Esophagus (tissue), 2 donors: ENCODE results near the gene GNA12. TPM values are rescaled to one million over a fixed set of nuclear protein-coding genes. Genes with fewer than 3 reads are reported as not detected.

Source experiments
- H3K27ac ChIP-seq, 2 donors: one replicate each; pipeline ENCODE4 v1.5.1; 2013; ENCODE audit warnings: low read depth in 2 of 2, mild to moderate bottlenecking in 2 of 2, inconsistent platforms in 1 of 2, low read length in 1 of 2, moderate library complexity in 1 of 2
- H3K27me3 ChIP-seq, 2 donors: one replicate each; pipeline ENCODE4 v1.6.1; 2013; ENCODE audit warnings: low read length in 2 of 2, control low read depth in 1 of 2, mild to moderate bottlenecking in 1 of 2; ENCODE audit not compliant: insufficient read depth in 2 of 2, control insufficient read depth in 1 of 2
- H3K36me3 ChIP-seq, 2 donors: one replicate each; pipeline ENCODE4 v1.6.1; 2013; ENCODE audit warnings: low read length in 1 of 2; ENCODE audit not compliant: control insufficient read depth in 2 of 2, insufficient read depth in 2 of 2
- H3K4me1 ChIP-seq, 2 donors: one replicate each; pipeline ENCODE4 v1.6.1; 2013; ENCODE audit warnings: low read length in 1 of 2; ENCODE audit not compliant: control insufficient read depth in 2 of 2, insufficient read depth in 2 of 2
- H3K4me3 ChIP-seq, 2 donors: one replicate each; pipeline ENCODE4 v1.5.1; 2013; ENCODE audit warnings: low read length in 2 of 2, mild to moderate bottlenecking in 2 of 2, low read depth in 1 of 2, moderate library complexity in 1 of 2
- H3K9me3 ChIP-seq, 2 donors: one replicate each; pipeline ENCODE4 v1.6.1; 2013; ENCODE audit warnings: mild to moderate bottlenecking in 2 of 2, low read depth in 1 of 2, low read length in 1 of 2, moderate library complexity in 1 of 2; ENCODE audit not compliant: control insufficient read depth in 2 of 2, insufficient read depth in 1 of 2
- WGBS, 2 donors: extraction: QIAGEN DNeasy Blood & Tissue Kit; methylation state at CpG; one replicate each; pipeline ENCODE4 v1.1.7; 2013; 5-methylcytosine and 5-hydroxymethylcytosine counted together
- polyA plus RNA-seq, 2 donors: library from polyadenylated mRNA; stranded (reverse); fragments of 200-250 nt; gene quantifications; one replicate each; pipeline ENCODE4 v1.2.3, GENCODE V29; 2013
- donor health status: healthy with polysubstance abuse.
- donor health status: Bipolar disorder and iron deficiency.

The GNA12 gene
- polyA plus RNA-seq, 2 donors: 2.1 to 5.2 TPM

DNA sequence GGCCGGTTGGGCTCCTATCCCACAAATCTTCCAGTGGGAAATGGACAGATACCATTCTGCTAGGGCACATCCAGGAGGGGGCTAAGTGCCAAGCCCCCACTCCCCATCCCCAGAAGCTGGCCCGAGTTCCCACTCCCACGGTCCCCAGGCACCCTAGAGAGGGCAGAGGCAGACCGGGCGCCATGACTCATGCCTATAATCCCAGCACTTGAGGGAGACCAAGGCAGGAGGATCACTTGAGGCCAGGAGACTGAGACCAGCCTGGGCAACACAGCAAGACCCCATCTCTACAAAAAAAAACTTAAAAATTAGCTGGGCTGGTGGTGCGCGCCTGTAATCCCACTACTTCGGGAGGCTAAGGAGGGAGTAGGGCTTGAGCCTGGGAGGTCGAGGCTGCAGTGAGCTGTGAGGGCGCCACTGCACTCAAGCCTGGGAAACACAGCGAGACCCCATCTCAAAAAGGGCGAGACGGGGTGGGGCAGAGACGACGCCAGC is 870 bp downstream of the GNA12 start:
- no peak overlapping the region for H3K27ac ChIP-seq
- H3K4me1 ChIP-seq: peaks cover 2 to 3% of the 10 kb centered on the region in 2 donors
- H3K36me3 ChIP-seq: no peaks in the 10 kb centered on the region
- 43 to 50% methylated on average over 15 of the region's 15 CpGs for WGBS, 2 donors
- no peaks in the 10 kb centered on the region for H3K9me3 ChIP-seq
- peak overlapping the region; percentile 72 for H3K4me3 ChIP-seq
- H3K27me3 ChIP-seq: no peaks in the 10 kb centered on the region

DNA sequence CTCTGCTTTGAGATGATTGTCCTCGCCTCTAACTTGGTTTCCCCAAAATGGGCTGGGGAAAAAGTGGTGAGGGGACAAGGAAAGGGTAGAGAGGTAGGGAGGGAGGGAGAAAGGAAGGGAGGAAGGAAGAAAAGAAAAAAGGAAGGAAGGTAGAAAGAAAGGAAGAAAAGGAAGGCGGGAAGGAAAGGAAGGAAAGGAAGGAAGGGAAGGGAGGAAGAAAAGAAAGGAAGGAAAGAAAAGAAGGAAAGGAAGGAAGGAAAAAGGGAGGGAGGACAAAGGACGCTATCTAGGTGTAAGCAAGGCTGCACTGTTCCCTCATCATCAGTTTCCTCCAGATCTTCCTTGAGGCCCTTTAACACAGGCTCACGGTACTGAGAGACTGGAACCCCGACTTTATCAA is 2.2 kb downstream of the GNA12 start:
- H3K4me1 ChIP-seq: peaks cover 2 to 3% of the 10 kb centered on the region in 2 donors
- H3K27me3 ChIP-seq: no peaks in the 10 kb centered on the region
- H3K4me3 ChIP-seq: no peak overlapping the region
- no peaks in the 10 kb centered on the region for H3K36me3 ChIP-seq
- 86 to 88% methylated on average over 5 of the region's 5 CpGs for whole genome bisulfite sequencing, 2 donors
- H3K27ac ChIP-seq: no peak overlapping the region
- no peaks in the 10 kb centered on the region for H3K9me3 ChIP-seq

DNA sequence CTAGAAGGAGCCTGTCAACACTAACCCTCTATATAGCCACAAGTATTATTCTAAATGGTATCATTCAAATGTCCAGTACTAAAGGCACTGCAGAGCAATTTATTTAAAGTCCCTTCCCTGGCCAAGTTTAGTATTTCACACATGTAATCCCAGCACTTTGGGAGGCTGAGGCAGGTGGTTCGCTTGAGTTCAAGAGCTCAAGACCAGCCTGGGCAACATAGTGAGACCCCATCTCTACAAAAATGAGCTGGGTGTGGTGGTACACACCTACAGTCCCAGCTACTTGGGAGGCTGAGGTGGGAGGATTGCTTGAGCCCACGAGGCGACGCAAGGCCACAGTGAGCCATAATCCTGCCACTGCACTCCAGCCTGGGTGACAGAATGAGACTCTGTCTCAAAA is 3.6 kb downstream of the GNA12 start:
- Histone ChIP-seq H3K4me3 (no peak overlapping the region), H3K9me3 (no peaks in the 10 kb centered on the region), H3K36me3 (no peaks in the 10 kb centered on the region), H3K4me1 (peaks cover 2 to 3% of the 10 kb centered on the region in 2 donors), H3K27me3 (no peaks in the 10 kb centered on the region), H3K27ac (no peak overlapping the region)
- WGBS, 2 donors: 94 to 96% methylated on average over 4 of the region's 4 CpGs

DNA sequence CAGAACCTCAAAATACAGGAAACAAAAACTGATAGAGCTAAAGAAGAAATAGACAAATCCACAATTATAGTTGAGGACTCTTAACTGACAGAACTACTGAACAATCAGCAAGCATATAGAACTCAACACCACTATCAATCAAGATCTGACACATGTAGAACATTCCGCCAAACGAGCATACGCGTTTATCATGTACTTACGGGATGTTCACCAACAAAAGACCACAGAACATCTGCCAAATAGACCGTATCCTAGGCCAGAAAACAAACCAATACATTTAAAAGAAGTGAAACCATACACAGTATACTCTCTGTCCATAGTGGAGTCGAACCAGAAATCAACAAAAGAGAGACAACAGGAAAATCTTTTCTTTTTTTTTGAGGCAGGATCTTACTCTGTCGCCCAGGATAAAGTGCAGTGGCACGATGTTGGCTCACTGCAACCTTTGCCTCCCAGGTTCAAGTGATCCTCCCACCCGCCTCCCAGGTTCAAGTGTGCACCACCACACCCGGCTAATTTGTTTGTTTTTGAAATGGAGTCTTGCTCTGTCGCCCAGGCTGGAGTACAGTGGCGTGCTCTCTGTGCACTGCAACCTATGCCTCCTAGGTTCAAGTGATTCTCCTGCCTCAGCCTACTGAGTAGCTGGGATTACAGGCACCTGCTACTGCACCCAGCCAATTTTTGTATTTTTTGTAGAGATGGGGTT is 5.1 kb downstream of the GNA12 start:
- H3K27ac ChIP-seq: no peak overlapping the region
- H3K27me3 ChIP-seq: no peaks in the 10 kb centered on the region
- H3K9me3 ChIP-seq: no peaks in the 10 kb centered on the region
- H3K4me3 ChIP-seq: no peak overlapping the region
- no peaks in the 10 kb centered on the region for H3K36me3 ChIP-seq
- H3K4me1 ChIP-seq: peaks cover 2 to 3% of the 10 kb centered on the region in 2 donors
- WGBS, 2 donors: 76 to 79% methylated on average over 13 of the region's 13 CpGs

DNA sequence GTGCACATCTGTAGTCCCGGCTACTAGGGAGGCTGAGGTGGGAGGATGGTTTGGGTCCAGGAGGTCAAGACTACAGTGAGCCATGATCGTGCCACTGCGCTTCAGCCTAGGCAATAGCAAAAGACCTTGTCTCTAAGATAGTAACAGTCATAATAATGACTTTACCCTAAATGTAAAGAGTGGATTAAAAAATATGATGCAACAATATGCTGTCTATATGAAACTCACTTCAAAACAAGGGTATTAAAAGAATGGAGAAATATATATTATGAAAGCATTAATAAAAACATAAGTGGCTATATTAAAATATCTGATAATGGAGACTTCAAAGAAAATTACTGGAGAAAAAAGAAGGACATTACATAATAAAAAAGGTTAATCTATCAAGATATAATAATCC is 5.7 kb downstream of the GNA12 start:
- H3K27ac ChIP-seq: no peak overlapping the region
- 80 to 99% methylated on average over 3 of the region's 3 CpGs for WGBS, 2 donors

DNA sequence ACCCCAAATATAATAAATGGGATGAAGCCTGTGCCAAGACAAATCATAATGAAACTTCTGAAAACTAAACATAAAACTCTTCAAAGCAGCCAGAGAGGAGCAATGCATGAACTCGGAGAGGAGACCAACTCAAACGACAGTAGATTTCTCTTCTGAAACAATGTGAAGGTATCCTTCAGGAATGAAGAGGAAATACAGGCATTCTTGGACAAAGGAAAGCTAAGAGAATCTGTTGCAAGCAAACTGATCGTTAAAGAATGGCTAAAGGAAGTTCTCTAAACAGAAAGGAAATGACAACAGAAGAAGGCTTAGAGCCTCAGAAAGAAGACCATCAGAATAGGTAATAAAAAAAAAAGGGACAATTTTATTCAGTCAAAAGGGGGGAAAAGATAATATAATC is 6.6 kb downstream of the GNA12 start:
- Histone ChIP-seq H3K4me1 (no peaks in the 10 kb centered on the region), H3K4me3 (no peak overlapping the region), H3K27ac (no peak overlapping the region), H3K36me3 (no peaks in the 10 kb centered on the region), H3K9me3 (no peaks in the 10 kb centered on the region), H3K27me3 (no peaks in the 10 kb centered on the region)
- 42 to 50% methylated on average over 3 of the region's 3 CpGs for WGBS, 2 donors

More for the DNA sequence above, 5.7 kb downstream of the GNA12 start:
- Histone ChIP-seq H3K4me1 (peaks cover 2 to 3% of the 10 kb centered on the region in 2 donors), H3K36me3 (no peaks in the 10 kb centered on the region), H3K27me3 (no peaks in the 10 kb centered on the region), H3K9me3 (no peaks in the 10 kb centered on the region), H3K4me3 (no peak overlapping the region)

DNA sequence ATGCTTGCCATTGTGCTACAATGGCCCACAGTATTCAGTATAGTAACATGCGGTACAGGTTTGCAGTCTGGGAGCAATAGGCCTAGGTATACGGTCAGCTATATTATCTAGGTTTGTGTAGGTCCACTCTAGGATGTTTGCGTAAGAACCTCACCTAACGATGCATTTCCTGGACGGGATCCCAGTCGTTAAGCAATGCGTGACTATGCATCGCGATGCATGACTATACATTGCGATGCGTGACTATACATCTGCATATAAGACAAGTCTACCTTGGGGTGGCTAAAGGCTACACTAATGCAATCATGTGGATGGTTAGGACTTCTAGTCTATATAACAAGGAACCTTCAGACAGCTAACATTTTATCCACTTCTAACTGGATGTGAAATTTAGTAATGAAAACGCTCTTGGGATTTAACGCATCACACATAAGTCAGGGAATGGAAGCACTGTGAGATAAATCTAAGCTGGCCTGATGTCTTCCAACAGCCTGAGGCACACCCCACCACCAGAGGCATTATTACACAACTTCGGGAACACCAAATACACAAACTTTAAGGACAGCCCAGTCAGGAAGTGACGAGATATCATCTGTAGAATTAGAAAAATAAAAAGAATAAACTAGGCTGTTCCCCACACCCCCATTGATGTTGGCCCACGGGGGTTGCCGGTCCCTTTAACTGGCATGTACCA is 9.2 kb downstream of the GNA12 start:
- no peak overlapping the region for H3K27ac ChIP-seq
- 88 to 93% methylated on average over 17 of the region's 17 CpGs for WGBS, 2 donors

DNA sequence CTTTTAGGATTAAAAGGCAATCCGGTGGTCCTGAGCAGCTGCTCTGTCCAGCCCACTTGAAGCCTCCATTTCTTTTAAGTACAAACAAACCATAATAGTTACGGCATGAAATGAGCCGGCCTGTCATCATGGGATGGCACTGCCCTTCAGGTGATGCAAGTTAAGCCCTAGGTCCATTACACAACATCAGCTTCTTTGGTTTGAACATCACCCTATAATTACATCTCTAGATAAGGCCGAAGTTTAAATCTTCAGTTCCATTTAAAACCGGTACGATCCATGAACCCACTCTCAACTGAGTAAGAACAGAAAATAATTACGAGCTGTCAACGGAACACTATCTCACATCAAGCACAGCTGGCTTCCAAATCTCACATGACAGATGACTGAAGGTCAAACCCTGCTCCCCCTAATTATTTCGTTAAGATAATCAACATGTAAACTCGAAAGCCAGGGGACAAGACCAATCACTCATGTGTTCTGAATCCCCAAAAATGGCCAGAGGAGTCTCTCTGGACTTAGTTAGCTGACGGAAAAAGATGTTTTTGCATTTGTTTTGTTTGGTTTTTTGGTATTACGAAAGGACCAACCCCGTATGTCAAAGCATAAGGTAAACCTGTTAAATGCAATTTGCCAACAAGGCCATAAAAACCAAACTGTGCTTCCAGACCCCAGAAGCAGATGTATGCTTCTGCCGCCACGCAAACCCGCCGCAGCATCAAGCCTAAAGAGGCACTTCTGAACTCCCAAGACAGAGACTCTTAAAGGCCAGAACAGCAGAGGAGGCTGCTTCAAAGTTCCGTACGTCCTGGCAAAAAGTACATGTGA is 10.8 kb downstream of the GNA12 start:
- Histone ChIP-seq H3K27ac (no peak overlapping the region), H3K4me3 (no peak overlapping the region), H3K27me3 (no peaks in the 10 kb centered on the region), H3K36me3 (peaks cover 0 to 3% of the 10 kb centered on the region in 2 donors), H3K9me3 (no peaks in the 10 kb centered on the region), H3K4me1 (peaks cover 0 to 3% of the 10 kb centered on the region in 2 donors)
- WGBS, 2 donors: 85 to 90% methylated on average over 19 of the region's 19 CpGs

More for the DNA sequence above, 9.2 kb downstream of the GNA12 start:
- H3K36me3 ChIP-seq: peaks cover 0 to 3% of the 10 kb centered on the region in 2 donors
- no peak overlapping the region for H3K4me3 ChIP-seq
- no peaks in the 10 kb centered on the region for H3K27me3 ChIP-seq
- peaks cover 0 to 3% of the 10 kb centered on the region in 2 donors for H3K4me1 ChIP-seq
- H3K9me3 ChIP-seq: no peaks in the 10 kb centered on the region

DNA sequence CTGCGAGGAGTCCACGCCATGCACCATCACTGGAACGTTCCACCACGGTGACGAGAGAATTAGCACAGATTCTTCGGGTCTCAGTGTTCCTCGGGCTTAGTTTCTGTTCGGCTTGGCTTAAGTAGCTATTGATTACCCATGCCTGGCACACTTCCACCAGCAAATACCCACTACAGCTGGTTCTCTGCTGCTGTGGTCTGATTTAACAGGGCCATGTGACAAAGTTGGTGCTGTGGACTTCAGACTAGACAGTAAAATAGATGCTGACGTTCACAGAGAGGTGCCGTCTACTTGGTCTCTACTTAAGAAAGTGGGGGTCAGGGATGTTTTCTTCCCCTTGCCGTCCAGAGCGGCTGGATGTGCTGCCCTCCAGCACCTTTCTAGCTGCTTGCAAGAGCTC is 11.6 kb downstream of the GNA12 start:
- peaks cover 0 to 3% of the 10 kb centered on the region in 2 donors for H3K36me3 ChIP-seq
- no peaks in the 10 kb centered on the region for H3K9me3 ChIP-seq
- no peak overlapping the region for H3K27ac ChIP-seq
- peaks cover 0 to 3% of the 10 kb centered on the region in 2 donors for H3K4me1 ChIP-seq
- H3K27me3 ChIP-seq: no peaks in the 10 kb centered on the region
- 80 to 95% methylated on average over 12 of the region's 12 CpGs for WGBS, 2 donors
- H3K4me3 ChIP-seq: no peak overlapping the region
